ENCODE measurements around the gene TMEM151B.

The TMEM151B gene

DNA sequence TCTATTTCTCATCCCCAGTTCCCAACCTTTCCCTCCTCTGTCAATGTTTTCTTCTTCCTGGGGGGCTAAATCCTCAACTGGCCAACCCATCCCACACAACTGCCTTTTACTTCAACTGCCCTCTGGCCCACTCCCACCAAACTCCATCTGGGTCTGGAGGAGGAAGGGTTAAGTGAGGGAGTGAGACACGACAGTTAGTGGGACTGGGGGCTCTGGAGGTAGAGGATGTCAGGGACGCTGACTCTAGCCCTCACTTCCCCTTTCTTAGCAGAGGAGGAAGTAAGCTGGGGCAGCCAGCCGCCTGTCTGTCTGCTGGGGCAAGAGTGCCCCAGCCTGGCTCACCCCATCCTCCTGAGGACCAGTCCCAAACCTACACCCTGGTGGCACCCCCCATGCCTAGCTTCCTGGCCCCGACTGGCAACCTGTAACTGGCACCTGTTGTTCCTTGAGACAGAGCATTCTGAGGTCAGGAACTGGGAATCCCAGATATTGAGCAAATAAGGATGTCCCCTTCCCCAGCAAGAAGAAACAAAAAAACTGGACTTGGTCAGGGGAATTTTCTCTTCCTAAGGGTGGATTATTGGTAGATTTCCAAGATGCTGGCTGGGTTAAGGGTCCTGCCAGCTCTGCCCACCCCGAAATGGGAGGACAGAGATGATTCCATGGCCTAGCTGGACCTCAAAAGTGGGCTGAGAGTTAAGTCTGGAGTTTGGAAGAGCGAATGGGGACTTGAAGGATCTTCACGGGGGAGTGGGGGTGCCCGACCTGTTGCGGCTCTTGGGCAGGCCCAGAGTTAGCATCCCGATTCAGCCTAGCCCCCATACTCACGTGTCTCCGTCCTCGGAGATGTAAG is 5.9 kb upstream of the TMEM151B start:
- DNase-seq (ENCODE audit: low spot score): peak; percentile 33

DNA sequence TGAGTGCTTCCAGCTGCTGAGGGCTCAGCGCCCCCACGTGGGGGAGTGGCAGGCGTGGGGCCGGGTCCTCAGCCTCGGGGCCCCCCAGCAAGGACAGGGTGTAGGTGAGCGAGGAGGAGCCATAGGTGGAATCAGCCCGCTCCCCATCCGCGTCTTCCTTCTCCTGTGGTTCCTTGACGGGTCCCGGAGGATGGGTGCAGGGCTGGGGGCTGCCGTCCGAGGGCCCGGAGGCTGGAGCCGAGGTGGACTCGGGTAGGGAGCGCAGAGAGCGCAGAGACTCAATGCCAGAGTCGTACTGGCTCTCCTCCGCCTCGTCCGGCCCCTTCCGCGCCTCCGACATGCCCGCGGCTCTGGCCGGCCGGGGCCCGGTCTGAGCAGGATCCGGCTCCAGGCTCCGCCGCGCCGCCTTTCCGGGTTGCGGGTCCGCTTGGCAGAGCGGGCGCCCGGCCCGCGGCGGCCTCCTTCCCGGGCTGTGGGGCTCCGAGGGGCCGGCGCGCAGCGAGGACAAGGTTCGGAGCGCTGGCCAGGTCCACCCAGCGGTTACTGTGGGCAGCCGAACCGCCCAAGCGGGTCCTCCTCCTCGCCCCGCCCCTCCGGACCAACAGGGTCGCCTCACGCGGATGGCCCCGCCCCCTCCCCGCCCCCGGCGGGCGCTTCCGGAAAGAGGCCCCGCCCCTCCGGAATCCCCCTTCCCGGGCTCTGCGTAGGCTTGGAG is 5.1 kb upstream of the TMEM151B start, which contains the start of gene NFKBIE:
Gene NFKBIE, minus strand, starts transcription at position 545 of the 715 bp plus-strand sequence. Its CDS starts 205 bp downstream, at position 340.
- peak; percentile 93 for DNase-seq (ENCODE audit: low spot score)

DNA sequence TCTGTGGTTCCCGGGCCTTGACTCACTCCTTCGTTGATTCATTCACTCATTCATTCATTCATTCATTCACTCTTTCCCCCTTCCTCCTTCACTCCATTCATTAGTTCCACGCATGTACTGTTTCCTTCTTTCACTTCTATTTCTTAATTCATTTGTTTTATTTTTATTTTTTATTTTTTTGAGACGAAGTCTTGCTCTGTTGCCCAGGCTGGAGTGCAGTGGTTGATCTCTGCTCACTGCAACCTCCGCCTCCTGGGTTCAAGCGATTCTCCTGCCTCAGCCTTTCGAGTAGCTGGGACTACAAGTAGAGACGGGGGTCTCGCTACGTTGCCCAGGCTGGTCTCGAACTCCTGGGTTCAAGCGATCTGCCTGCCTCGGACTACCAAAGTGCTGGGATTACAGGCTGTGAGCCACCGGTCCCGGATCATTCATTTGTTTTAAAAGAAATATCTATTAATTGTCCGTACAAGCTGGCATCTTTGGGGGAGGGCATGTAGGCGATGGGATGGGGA is 4.5 kb upstream of the TMEM151B start:
- DNase-seq (ENCODE audit: low spot score): no peak

DNA sequence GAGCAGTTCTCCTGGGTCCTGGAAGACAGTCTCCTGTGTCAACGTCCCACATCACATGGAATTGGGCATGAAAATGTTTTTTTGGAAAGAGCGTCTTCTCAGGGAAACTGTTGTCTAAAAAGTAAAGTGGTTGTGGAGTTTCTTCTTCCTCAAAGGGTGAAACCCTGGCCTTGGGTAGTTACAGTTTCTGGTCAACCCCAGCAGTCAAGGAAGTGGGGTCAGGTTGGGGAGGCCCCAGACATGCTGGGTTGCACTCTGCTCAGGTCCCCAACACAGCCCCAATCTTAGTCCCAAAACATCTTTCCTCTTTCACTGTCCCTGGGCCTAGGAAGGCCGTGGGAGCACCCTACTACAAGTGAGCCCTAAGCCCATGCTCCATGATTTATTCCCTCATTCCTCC is 3.9 kb upstream of the TMEM151B start:
- DNase-seq (ENCODE audit: low spot score): no peak

DNA sequence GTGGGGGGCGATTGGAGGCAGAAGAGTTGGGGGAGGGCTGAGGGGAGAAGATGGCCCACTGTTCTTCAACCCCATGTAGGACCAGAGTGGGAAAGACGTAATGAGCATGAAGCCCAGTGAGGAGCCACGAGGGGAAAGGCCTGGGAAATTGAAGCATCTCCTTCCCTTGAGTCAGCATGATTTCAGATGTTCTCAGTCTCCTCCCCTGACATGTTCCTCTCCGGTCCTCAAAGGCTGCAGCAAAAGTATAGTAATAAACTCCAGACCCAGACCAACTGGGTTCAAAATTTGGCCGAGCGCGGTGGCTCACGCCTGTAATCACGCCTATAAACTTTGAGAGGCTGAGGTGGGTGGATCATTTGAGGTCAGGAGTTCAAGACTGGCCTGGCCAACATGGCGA is 3.0 kb upstream of the TMEM151B start:
- DNase-seq (ENCODE audit: low spot score): no peak

DNA sequence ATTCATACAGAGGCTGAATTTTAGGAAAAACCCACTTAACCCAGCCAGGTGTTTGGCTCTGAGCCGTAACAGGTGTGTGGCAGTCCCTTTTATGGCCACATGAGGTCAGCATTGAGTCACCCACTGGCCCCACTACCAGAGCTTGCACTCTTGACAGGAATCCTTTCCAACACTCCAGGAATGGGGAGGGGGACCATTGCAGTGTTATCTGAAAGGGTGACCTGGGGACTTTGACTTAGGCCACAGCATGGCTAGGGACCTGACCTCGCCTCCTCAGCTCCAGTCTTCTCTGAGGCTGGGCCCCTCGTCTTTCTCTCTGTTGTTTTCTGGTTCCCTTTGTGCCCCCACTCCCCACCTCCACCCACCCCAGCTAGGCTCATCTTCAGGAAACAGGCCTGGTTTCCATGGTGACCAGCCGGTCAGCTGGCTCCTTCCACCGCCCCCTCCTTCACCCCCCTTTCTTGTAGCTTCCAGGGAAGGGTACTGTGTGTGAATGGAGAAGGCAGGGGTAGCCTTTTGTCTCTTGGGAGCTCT is 2.1 kb upstream of the TMEM151B start:
- peak; percentile 60 for DNase-seq (ENCODE audit: low spot score)

DNA sequence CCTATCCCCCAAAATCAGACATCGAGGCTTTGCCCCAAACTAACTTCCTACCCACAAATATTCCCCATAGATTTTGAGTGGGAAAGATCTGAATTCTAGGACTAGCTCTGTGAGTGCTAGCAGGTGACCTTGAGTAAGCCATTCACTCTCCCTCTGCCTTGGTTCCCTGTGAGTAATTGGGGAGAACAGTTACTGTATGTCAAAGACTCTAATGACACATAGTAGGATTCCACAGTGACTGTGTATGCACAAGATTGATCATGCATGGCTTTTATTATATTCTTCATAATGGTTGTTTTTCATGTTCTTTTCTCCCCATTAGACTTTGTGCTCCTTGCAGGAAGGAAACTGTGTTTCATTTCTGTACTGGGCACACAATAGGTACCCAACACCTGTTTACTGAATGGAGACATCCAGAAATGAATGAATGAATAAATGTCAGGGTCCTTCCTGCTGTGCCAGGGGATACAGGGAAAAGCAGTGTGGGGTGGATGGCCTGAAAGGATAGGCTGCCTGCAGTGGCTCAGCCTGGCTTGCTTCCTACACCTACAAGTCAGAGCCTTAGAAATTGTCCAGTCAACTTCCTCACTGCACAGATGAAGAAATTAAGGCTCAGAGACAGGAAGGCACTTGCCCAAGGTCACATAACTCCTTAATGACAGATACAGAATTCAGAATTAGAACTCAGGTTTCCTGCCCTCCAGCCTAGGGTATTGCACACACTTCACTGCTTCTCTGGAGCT is 901 bp upstream of the TMEM151B start:
- no peak for DNase-seq (ENCODE audit: low spot score)

DNA sequence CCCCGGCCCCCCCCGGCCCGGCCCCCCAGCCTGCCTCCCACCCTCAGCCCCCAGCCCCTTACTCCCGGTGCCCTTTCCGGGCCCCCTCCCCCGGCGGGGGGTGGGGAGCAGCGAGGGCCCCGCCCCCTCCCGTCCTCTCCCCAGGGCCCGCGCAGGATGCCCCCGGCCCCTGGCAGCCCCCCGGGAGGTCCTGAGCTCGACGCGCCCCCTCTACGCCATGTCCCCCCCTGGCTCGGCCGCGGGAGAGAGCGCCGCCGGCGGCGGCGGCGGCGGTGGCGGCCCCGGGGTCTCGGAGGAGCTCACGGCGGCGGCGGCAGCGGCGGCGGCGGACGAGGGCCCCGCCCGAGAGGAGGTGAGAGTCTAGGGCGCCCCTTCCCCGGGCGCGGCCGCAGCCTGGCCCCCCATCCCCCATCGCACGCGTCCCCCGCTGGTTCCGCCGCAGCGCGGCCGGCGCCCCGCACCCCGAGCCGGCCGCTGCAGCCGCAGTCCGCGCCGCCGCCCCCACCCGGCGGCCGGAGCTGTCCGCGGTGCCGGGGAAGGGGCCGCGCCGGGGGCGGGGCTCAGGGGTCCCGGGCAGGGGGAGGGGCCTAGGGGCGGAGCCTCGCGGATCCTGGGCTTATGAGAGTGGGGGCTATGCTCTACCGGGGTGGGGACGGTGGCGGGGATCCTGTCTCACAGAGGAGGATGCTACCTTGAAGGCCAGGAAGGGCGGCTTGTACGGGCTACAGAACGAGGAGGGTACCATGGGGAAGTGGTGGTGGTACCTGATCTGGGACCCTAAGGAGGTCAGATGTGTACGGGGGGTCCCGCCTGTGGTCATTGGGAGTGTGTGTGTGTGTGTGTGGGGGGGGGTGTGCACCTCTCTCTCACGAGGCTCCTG is 516 bp downstream of the TMEM151B start:
- no peak for DNase-seq (ENCODE audit: low spot score)

DNA sequence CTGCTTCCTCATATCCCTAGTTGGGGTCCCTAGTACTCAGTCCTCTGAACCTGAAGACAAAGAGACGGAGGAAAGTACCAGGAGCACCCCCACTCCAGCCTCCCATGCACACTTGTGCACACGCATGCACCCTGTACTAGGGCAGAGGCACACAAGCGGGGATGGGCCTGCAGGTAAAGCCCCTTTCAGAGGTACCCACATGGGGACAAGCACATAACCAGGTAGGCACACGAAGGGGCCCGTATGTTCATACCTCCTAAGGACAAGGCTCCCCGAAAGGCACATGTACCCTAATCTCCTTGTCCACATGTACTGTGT is 1.1 kb downstream of the TMEM151B start:
- DNase-seq (ENCODE audit: low spot score): no peak

DNA sequence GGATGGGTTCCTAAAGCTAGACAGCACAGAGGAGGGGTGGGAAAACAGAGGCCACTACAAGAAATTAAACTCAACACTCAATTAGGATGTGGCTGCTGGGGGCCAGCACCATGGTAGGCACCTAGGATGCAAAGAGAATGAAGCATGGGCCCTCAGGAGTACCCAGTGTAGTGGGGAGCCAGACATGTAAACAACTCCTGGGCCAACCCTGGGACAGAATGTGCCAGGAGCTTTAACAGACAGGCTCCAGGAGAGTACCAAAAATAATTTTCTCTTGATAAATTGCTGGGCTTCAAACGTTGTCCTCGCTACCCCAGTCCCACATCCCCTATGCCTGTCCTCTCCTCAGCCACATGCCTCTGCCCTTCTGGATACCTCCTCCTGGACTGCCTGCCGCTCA is 1.7 kb downstream of the TMEM151B start:
- no peak for DNase-seq (ENCODE audit: low spot score)

DNA sequence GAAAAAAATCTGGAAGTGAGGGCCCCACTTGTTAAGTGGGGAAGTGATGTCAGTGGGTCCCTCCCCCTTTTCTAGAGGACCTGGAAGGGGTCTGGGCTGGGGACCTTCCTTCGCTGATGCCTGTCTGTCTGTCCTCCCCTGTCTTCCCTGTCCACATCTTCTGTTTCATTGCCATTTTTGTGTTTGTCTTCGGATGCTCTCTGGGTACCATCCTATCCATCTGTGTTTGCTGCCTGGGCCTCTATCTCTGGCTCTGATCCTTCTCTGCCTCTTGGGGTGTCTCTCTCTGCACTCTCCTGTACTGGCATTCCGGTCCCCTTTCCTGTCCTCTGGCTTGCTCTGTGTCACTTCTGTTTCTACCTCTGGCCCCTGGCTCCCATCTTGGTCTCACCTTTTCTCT is 2.3 kb downstream of the TMEM151B start:
- DNase-seq (ENCODE audit: low spot score): no peak

DNA sequence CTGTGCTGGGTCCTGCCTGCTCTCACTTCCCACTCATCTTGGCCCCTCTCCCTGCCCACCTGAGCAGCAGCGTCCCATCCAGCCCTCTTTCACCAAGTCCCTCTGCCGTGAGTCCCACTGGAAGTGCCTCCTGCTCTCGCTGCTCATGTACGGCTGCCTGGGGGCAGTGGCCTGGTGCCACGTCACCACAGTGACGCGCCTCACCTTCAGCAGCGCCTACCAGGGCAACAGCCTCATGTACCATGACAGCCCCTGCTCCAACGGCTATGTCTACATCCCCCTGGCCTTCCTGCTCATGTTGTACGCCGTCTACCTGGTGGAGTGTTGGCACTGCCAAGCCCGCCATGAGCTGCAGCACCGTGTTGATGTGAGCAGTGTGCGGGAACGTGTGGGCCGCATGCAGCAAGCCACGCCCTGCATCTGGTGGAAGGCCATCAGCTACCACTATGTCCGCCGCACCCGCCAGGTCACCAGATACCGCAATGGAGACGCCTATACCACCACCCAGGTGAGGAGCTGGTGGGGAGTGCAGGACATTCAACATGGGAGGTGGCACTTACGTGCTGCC is 2.8 kb downstream of the TMEM151B start:
- no peak for DNase-seq (ENCODE audit: low spot score)

DNA sequence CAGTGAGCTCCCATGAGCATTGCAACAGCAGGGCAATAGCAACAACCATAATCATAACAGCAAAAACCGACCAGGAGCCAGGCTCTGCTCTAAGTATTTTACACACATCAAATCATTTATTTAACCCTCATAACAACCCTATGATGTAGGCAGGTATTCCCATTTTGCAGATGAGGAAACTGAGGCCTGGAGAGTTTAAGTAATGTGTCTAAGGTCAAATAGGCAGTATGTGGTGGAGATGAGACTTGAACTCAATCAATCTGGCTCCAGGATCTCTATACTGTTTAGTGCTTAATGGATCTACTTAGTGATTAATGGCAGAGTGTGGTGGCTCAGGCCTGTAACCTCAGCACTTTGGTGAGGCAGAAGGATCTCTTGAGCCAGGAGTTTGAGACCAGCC is 3.4 kb downstream of the TMEM151B start:
- no peak for DNase-seq (ENCODE audit: low spot score)

DNA sequence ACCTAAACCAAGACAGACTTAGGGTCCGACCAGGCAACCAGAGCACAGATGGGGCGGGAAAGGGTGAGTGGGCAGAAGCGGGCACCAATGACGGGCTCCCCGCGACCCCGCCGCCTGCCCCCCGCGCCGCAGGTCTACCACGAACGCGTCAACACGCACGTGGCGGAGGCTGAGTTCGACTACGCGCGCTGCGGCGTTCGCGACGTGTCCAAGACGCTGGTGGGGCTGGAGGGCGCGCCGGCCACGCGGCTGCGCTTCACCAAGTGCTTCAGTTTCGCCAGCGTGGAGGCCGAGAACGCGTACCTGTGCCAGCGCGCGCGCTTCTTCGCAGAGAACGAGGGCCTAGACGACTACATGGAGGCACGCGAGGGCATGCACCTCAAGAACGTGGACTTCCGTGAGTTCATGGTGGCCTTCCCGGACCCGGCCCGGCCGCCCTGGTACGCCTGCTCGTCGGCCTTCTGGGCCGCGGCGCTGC is 5.1 kb downstream of the TMEM151B start:
- DNase-seq (ENCODE audit: low spot score): no peak

DNA sequence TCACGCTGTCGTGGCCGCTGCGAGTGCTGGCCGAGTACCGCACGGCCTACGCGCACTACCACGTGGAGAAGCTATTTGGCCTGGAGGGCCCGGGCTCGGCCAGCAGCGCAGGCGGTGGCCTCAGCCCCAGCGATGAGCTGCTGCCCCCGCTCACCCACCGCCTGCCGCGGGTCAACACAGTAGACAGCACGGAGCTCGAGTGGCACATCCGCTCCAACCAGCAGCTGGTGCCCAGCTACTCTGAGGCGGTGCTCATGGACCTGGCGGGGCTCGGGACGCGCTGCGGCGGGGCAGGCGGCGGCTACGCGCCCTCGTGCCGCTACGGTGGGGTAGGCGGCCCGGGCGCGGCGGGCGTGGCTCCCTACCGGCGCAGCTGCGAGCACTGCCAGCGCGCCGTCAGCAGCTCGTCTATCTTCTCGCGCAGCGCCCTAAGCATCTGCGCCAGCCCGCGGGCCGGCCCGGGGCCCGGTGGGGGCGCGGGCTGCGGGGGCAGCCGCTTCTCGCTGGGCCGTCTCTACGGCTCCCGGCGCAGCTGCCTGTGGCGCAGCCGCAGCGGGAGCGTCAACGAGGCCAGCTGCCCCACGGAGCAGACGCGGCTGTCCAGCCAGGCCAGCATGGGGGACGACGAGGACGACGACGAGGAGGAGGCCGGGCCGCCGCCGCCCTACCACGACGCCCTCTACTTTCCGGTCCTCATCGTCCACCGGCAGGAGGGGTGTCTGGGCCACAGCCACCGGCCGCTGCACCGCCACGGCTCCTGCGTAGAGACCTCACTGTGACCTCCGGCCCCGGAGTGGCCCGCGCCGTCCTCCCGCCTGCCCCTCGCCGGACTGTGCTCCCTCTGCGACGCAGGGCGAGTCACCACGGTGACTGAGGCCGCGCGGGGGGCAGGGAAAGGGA is 5.7 kb downstream of the TMEM151B start:
- DNase-seq (ENCODE audit: low spot score): no peak

DNA sequence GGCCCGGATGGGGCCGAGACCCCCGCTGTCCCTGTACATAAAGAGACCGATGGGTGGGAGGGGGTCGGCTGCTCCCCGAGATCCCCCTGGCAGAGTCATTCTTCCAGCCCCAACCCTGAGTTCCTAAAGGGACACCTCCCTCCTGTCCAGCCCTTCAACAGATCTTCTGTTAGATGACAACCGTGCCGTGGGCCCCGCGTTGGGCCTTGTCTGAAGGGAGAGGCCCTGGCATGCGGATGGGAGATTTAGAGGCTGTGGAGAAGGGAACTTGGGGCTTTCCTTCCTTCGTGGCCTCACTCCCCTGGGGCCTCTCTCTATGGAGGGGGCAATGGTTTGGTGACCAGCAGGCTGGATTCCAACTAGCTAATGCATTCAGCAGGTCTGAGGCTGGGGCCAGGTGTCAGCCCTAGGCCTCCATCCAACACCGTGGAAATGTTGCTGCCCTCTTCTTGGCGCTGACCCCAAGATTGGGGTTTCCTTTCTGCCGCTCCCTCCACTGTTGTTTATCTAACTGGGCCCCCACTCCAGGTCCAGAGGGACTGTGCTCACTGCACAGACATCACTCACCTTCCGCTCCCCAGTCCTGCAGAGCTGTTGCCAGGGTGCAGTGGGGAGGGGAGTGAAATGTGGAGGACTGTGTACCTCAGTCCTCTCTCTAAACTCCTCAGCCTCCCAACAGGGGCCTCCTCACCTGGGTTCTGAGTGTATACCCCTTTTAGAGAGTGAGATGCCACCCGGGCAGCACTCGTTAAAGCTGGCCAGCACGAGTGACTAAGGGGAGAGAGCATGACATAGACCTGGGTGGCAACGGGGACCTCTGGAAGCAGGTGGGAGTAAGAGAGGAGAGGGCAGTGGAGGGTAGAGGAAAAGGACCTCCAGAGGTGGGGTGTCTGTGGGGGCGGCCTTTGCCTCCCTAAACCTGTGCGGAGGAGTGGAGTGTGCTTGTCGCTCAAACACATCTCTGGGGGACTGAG is 6.7 kb downstream of the TMEM151B start:
- no peak for DNase-seq (ENCODE audit: low spot score)

DNA sequence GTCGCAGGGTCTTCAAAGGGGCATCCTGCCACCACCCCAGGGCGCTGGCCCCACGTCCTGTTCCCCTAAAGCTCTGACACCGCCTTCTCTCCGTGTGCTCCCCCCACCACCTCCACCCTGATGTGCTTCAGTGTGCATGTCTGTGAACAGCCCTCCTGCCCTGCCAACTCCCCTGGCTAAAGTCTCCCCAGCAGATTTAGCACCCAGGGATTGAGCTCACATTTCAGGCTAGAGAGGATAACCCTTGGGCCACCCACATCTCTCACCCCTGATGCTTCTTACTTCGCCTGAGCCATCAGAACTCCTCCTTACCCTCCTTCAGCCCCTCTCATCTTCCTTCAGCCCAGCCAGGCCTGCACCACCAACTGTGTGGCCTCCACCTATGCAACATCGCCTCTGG is 7.5 kb downstream of the TMEM151B start:
- no peak for DNase-seq (ENCODE audit: low spot score)

DNA sequence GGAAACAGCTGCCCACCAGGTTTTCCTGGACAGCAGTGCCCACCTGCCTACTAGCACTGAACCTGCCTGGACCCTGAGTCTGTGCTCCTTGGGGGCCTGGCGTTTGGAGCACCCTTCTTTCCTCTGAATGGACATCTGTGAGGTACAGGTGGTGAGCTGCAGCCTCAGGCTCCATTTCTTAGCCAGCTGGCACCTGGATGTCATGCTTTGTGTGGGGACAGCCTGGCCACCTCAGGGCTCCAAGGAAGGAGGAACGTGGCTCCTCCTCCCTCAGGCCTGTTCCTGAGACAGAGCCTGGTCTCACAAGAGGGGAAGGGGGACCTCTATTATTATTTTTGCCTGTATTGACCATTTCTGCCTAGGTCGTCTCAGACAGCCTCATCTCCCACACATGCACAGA is 8.1 kb downstream of the TMEM151B start:
- no peak for DNase-seq (ENCODE audit: low spot score)
